Measurements from ENCODE around the gene IFI27L1. TPM values are rescaled to one million over a fixed set of nuclear protein-coding genes. Genes with fewer than 3 reads are reported as not detected.

Gene IFI27L1
- total RNA-seq, 1 donor from 2014 or later, result 13.9 TPM

GRCh38 chr14:94132285-94132887 is 51.3 kb downstream of the IFI27L1 start:
- peak; percentile 35 for DNase-seq (ENCODE audit: low read depth, low spot score)

GRCh38 chr14:94135476-94135875 is 54.4 kb downstream of the IFI27L1 start:
- no peak for DNase-seq (ENCODE audit: low read depth, low spot score)

DNA sequence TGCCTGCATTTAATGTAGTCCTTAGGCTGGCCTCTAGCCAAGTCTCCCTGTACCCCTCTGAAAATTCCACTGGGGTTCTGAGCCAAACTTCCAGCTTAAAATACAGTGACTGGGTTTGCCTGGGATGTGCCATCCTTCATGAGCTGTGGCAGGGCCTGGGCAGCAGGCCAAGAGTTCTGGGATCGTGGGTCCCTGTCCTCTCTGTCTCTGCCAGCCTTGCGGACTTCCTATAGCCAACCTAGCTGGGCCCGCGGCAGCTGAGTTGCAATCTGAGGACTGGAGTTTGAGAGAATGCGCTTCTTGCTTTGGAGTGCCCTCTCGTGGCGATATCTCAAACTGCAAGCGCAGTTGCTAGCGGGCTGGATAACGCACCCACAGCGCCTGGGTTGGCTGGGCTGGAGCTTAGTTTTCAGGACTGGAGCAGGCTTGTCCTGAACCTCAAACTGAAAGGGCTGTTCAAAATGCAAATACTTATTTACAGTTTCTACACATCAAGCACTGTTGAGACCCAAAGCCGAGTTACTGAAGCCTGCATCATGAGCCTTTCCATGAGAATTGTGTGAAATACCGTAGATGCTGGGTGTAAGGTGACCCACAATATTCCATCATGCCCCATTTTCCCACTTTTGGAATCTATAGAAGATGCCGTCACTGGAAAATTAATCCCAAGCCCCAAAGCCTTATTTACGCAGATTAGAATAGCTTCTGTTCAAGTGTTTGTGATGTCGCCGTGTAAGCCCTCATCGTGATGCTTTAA is 55.6 kb downstream of the IFI27L1 start:
- peak; percentile 53 for DNase-seq (ENCODE audit: low read depth, low spot score)

DNA sequence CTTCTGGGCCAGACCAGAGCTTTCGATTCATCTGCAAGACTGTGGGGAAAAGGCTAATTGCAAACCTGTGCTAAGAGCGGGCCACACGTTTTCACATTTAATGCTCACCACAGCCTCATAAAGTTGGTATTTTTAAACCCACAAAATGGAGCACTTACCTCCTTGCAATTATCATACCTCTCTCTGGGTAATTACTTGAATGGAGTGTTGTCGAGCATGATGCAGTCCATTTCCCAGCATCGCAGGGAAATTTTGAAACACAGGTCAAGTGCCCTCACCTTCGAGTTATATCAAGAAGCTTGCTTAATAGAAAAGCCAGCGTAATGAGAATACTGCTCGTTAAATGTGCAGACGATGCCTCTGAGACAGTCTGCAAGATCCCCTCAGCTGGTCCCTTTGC is 57.1 kb downstream of the IFI27L1 start:
- no peak for DNase-seq (ENCODE audit: low read depth, low spot score)

- no peak for DNase-seq (ENCODE audit: low read depth, low spot score)
These were observed 57.9 kb downstream of the IFI27L1 start for GRCh38 chr14:94139006-94139405.

- no peak for DNase-seq (ENCODE audit: low read depth, low spot score)
These were observed 58.3 kb downstream of the IFI27L1 start for GRCh38 chr14:94139421-94139820.

- DNase-seq (ENCODE audit: low read depth, low spot score), result no peak
These were observed 61.1 kb downstream of the IFI27L1 start for GRCh38 chr14:94142247-94142646.

DNA sequence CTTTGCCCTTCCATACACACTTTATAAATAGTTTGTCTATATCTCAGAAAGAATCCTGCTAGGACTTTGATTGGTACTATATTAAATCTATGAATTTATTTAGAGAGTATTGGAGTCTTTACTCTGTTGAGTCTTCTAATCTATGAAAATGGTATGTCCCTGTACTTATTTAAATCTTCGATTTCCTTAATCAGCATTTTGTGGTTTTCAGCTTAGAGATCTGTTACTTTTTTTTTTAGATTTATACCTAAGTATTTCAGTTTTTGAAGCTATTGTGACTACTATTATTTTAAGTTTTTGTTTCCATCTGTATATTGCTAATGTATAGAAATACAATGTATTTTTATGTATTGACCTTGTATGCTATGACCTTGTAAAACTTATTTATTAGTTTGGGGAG is 61.7 kb downstream of the IFI27L1 start:
- DNase-seq (ENCODE audit: low read depth, low spot score), result no peak

DNA sequence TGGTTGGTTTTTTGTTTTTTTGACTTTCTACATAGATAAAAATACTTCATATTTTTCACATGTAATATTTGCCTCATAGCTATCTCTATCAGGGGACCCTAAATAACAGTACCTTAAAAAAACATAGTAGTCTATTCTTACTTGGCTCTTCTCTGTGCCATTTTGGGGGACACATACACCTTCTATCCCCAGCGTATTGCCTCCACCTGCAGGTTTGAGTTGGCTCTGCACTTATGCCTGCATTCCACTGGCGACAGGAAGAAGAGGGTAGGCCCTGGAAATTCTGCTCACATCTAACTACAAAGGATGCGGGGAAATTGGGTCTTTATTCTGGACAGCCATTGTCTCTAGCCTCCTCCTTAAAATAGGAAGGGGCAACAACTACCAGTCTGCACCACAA is 62.1 kb downstream of the IFI27L1 start:
- DNase-seq (ENCODE audit: low read depth, low spot score), result no peak

DNA sequence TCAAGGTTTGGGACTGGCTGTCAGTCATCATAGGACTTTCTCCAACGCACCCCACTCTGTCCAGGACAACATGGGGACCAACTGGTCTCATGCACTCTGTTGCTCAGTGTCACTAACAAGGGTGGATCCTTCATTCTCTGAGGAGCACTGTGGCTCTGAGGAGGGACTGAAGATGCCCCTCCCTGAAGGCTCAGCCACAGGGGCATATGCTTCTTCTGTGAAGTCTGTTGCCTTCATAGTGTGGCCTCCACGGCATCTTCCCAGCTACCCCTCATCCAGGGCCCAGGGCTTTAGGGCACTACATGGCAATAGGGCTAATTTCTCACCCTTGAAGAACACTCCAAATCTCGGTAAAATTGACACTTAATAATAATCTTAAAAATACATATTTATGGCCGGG is 62.6 kb downstream of the IFI27L1 start:
- DNase-seq (ENCODE audit: low read depth, low spot score), result no peak

- DNase-seq (ENCODE audit: low read depth, low spot score), result no peak
These were observed 63.7 kb downstream of the IFI27L1 start for GRCh38 chr14:94144765-94145164.

- DNase-seq (ENCODE audit: low read depth, low spot score), result no peak
These were observed 64.9 kb downstream of the IFI27L1 start for GRCh38 chr14:94145902-94146527.

Other genes with a start within 250 kb of the IFI27L1 start
- not detected in 2 replicates for gene FAM181A, start 154.0 kb upstream of the IFI27L1 start, total RNA-seq
- gene ASB2, start 104.7 kb upstream of the IFI27L1 start, total RNA-seq, result not detected in 2 replicates
- gene CCDC197, start 84.0 kb upstream of the IFI27L1 start, total RNA-seq, result not detected in 2 replicates
- 0.53 and 1.3 TPM in 2 replicates for gene OTUB2, start 55.0 kb upstream of the IFI27L1 start, total RNA-seq
- 110 and 150 TPM in 2 replicates for gene DDX24, start 108 bp upstream of the IFI27L1 start, total RNA-seq
- gene IFI27, start 29.4 kb downstream of the IFI27L1 start, total RNA-seq, result 317 and 506 TPM in 2 replicates
- 38.5 and 102 TPM in 2 replicates for gene IFI27L2, start 48.3 kb downstream of the IFI27L1 start, total RNA-seq
- 0.04 TPM in 1 of 2 replicates, not detected in the other for gene PPP4R4, start 93.0 kb downstream of the IFI27L1 start, total RNA-seq
- not detected in 2 replicates for gene SERPINA10, start 212.0 kb downstream of the IFI27L1 start, total RNA-seq
- not detected in 2 replicates for gene SERPINA6, start 242.0 kb downstream of the IFI27L1 start, total RNA-seq